Measurements from ENCODE around the gene IRX4.

IRX4 gene

GRCh38 chr5:1912951-1913565, 30.3 kb upstream of the IRX4 start:
- DNase-seq: no peak

GRCh38 chr5:1911773-1912235, 29.1 kb upstream of the IRX4 start:
- no peak for DNase-seq

- DNase-seq: no peak
Measured at GRCh38 chr5:1910861-1911772, 28.4 kb upstream of the IRX4 start.

GRCh38 chr5:1910081-1910760, 27.5 kb upstream of the IRX4 start:
- DNase-seq: no peak

- no peak for DNase-seq
Measured at GRCh38 chr5:1909346-1909985, 26.7 kb upstream of the IRX4 start.

GRCh38 chr5:1908931-1909330, 26.2 kb upstream of the IRX4 start:
- DNase-seq: no peak

- DNase-seq: no peak
Measured at GRCh38 chr5:1907616-1908015, 24.9 kb upstream of the IRX4 start.

GRCh38 chr5:1905108-1905507, 22.4 kb upstream of the IRX4 start:
- DNase-seq: no peak

GRCh38 chr5:1901983-1902382, 19.3 kb upstream of the IRX4 start:
- DNase-seq: no peak

GRCh38 chr5:1901061-1901460, 18.3 kb upstream of the IRX4 start:
- DNase-seq: no peak

- no peak for DNase-seq
Measured at GRCh38 chr5:1899201-1899600, 16.5 kb upstream of the IRX4 start.

GRCh38 chr5:1897816-1898450, 15.2 kb upstream of the IRX4 start:
- no peak for DNase-seq

- DNase-seq: no peak
Measured at GRCh38 chr5:1897386-1897785, 14.7 kb upstream of the IRX4 start.

- no peak for DNase-seq
Measured at GRCh38 chr5:1896602-1897376, 14.1 kb upstream of the IRX4 start.

- DNase-seq: no peak
Measured at GRCh38 chr5:1895739-1896420, 13.2 kb upstream of the IRX4 start.

- no peak for DNase-seq
Measured at GRCh38 chr5:1894243-1894642, 11.5 kb upstream of the IRX4 start.

GRCh38 chr5:1893754-1894153, 11.0 kb upstream of the IRX4 start:
- DNase-seq: no peak

GRCh38 chr5:1892685-1893445, 10.1 kb upstream of the IRX4 start:
- no peak for DNase-seq

- DNase-seq: no peak
Measured at GRCh38 chr5:1892211-1892610, 9.5 kb upstream of the IRX4 start.

- no peak for DNase-seq
Measured at GRCh38 chr5:1891391-1891790, 8.7 kb upstream of the IRX4 start.

GRCh38 chr5:1890296-1890695, 7.6 kb upstream of the IRX4 start:
- no peak for DNase-seq
